Measurements from ENCODE around the gene STPG1. TPM values are rescaled to one million over a fixed set of nuclear protein-coding genes. Genes with fewer than 3 reads are reported as not detected.

STPG1 gene
- total RNA-seq, 2 donors from 2014 or later = 13.0 to 17.8 TPM

DNA sequence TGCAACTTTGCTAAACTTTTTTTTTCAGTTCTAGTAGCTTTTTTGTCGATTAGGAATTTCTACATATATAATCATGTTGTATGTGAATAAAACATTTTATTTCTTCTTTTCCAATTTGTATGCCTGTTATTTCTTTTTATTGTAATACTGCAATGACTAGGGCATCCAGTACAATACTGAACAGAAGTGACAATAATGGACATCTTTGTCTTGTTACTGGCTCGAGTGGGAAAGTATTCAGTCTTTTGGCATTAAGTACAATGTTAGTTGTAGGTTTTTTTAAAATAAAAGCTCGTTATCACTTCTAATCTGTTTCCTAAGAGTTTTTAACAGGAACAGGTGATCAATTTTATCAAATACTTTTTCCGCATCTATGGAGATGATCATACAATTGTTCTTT is 9.8 kb downstream of the STPG1 start:
- H3K9me3 Mint-ChIP-seq = no peaks in the 10 kb centered on the region
- H3K4me1 Mint-ChIP-seq (ENCODE audit: low read depth) = peaks cover 13% of the 10 kb centered on the region
- H3K36me3 Mint-ChIP-seq (ENCODE audit: insufficient read depth in 2 of 2) = peaks cover 0 to 2% of the 10 kb centered on the region in 2 donors
- H3K27ac Mint-ChIP-seq = no peak overlapping the region
- no peaks in the 10 kb centered on the region for H3K27me3 Mint-ChIP-seq (ENCODE audit: low read depth)
- ATAC-seq (replicated peaks in 1 of 2) (no peak), DNase-seq (no peak)
- H3K4me3 Mint-ChIP-seq = no peak overlapping the region

GRCh38 chr1:24400065-24400464 is 13.5 kb downstream of the STPG1 start:
- peaks cover 13% of the 10 kb centered on the region for H3K4me1 Mint-ChIP-seq (ENCODE audit: low read depth)
- H3K27me3 Mint-ChIP-seq (ENCODE audit: low read depth) = no peaks in the 10 kb centered on the region
- peak overlapping the region; percentile 23 for H3K27ac Mint-ChIP-seq
- no peak overlapping the region for H3K4me3 Mint-ChIP-seq
- DNase-seq = no peak
- peaks cover 0 to 2% of the 10 kb centered on the region in 2 donors for H3K36me3 Mint-ChIP-seq (ENCODE audit: insufficient read depth in 2 of 2)
- no peak for ATAC-seq (replicated peaks in 1 of 2)
- H3K9me3 Mint-ChIP-seq = no peaks in the 10 kb centered on the region

GRCh38 chr1:24393892-24394291 is 19.7 kb downstream of the STPG1 start:
- Mint-ChIP-seq H3K4me1 (ENCODE audit: low read depth) (peaks cover 47% of the 10 kb centered on the region), H3K36me3 (ENCODE audit: insufficient read depth in 2 of 2) (peaks cover 0 to 9% of the 10 kb centered on the region in 2 donors), H3K27ac (no peak overlapping the region), H3K4me3 (no peak overlapping the region), H3K27me3 (ENCODE audit: low read depth) (no peaks in the 10 kb centered on the region), H3K9me3 (no peaks in the 10 kb centered on the region)
- DNase-seq (no peak), ATAC-seq (replicated peaks in 1 of 2) (no peak)

GRCh38 chr1:24392982-24393650 is 20.5 kb downstream of the STPG1 start:
- H3K9me3 Mint-ChIP-seq = no peaks in the 10 kb centered on the region
- peak in 1 of 2 donors; percentile 5 for DNase-seq
- no peaks in the 10 kb centered on the region for H3K27me3 Mint-ChIP-seq (ENCODE audit: low read depth)
- peaks cover 0 to 9% of the 10 kb centered on the region in 2 donors for H3K36me3 Mint-ChIP-seq (ENCODE audit: insufficient read depth in 2 of 2)
- no peak for ATAC-seq (replicated peaks in 1 of 2)
- peaks cover 47% of the 10 kb centered on the region for H3K4me1 Mint-ChIP-seq (ENCODE audit: low read depth)
- peak overlapping the region in 1 of 2 donors; percentile 97 for H3K4me3 Mint-ChIP-seq
- H3K27ac Mint-ChIP-seq = peak overlapping the region; percentile 98

DNA sequence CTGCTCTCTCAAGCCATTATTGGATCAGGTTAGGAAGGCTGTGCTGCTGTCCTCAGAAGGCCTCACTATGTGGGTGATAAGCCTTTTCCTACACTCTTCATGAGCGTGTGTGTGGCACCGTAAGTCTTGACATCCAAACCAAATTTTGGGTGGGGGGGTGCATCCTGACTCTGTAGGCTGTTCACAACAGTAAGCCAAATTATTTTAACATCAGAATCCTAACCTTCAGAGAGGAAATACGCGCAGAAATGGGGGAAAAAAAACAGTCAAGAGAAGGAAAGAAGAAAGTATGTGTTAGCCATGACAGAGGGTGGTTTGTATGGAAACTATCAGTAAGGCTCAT is 21.0 kb downstream of the STPG1 start:
- Mint-ChIP-seq H3K4me1 (ENCODE audit: low read depth) (peaks cover 47% of the 10 kb centered on the region), H3K36me3 (ENCODE audit: insufficient read depth in 2 of 2) (peaks cover 0 to 9% of the 10 kb centered on the region in 2 donors), H3K4me3 (peak overlapping the region; percentile 77 to 97), H3K27me3 (ENCODE audit: low read depth) (no peaks in the 10 kb centered on the region), H3K9me3 (no peaks in the 10 kb centered on the region), H3K27ac (peak overlapping the region; percentile 98)
- DNase-seq (no peak), ATAC-seq (replicated peaks in 1 of 2) (no peak)

DNA sequence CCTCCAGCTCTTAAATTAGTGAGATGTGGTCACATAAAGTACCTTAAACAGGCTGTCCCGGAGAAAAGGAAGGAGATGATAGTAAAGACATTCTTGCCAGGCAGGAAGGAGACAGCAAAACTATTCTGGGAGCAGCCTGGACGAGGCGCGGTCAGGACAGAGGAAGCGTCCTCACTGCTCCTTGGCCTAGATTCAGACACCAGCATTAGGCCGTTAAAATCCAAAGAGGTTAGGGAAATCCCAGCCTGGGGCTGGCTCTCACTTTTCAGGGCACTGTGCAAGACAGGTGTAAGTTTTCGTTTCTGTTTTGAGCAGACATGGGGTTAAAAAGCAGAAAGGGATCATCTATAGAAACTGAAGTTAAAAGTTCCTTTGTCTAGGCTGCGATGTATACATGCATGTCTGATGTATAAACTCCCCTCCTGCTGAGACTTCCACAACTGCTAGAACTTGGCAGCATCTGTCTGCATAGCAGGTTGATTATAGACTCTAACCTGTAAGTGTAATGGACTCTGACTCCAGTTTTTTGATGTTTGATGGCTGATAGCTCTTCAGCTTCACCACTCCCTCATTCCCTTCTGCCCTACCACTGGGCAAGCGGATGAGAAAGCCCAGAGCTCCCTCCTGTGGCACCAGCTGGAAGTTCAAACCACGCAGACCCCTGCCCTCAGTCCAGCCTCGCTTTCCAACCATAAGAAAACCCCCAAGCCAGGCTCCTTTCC is 21.5 kb downstream of the STPG1 start:
- no peaks in the 10 kb centered on the region for H3K27me3 Mint-ChIP-seq (ENCODE audit: low read depth)

DNA sequence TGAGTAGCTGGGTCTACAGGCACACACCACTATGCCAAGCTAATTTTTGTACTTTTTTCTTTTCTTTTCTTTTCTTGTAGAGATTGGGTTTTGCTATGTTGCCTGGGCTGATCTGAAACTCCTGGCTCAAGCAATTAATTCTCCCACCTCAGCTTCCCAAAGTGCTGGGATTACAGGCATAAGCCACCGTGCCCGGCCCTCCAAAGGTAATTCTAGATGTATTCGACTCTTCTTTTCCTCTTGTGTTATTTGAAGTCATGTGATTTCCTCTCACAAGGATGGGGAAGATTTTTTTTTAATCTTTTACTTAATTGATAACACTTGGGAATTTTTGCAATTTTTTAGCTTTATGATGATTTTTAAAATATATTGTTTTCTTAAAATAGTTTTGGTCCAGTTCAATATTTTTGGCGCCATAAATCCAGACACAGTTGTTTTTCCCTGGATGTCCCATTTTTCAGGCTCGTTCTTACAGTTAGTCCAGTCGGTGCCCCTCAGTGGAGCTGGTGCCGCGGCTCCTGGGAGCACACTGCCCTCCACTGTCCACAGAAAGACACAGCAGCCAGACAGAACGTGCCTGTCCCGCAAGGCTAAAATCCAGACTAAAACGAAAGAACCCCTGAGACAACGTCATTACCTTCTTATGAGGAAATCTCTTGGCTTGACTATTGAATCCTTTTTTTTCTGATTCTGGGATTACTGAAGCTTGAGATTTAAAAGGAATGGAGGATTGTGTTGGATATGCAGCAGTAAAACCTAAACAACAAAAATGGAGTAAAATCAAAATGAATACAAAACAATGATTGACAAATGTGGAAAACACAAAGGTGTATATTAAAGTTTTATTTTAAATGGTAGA is 22.4 kb downstream of the STPG1 start:
- DNase-seq = peak; percentile 76 to 77
- peak; percentile 68 to 78 for ATAC-seq (replicated peaks in 1 of 2)
- Mint-ChIP-seq H3K27ac (peak overlapping the region; percentile 98), H3K4me3 (peak overlapping the region; percentile 77 to 97), H3K36me3 (ENCODE audit: insufficient read depth in 2 of 2) (peaks cover 0 to 16% of the 10 kb centered on the region in 2 donors), H3K4me1 (ENCODE audit: low read depth) (peaks cover 56% of the 10 kb centered on the region), H3K9me3 (no peaks in the 10 kb centered on the region), H3K27me3 (ENCODE audit: low read depth) (no peaks in the 10 kb centered on the region)

More for the DNA sequence above, 21.5 kb downstream of the STPG1 start:
- peak overlapping the region; percentile 77 to 97 for H3K4me3 Mint-ChIP-seq
- DNase-seq (peak; percentile 75 to 76), ATAC-seq (replicated peaks in 1 of 2) (peak; percentile 80 to 86)
- H3K4me1 Mint-ChIP-seq (ENCODE audit: low read depth) = peaks cover 47% of the 10 kb centered on the region
- no peaks in the 10 kb centered on the region for H3K9me3 Mint-ChIP-seq
- peak overlapping the region; percentile 98 for H3K27ac Mint-ChIP-seq
- peaks cover 0 to 9% of the 10 kb centered on the region in 2 donors for H3K36me3 Mint-ChIP-seq (ENCODE audit: insufficient read depth in 2 of 2)

GRCh38 chr1:24389231-24389678 is 24.3 kb downstream of the STPG1 start:
- no peak for DNase-seq
- H3K27ac Mint-ChIP-seq = no peak overlapping the region
- H3K27me3 Mint-ChIP-seq (ENCODE audit: low read depth) = no peaks in the 10 kb centered on the region
- no peak for ATAC-seq (replicated peaks in 1 of 2)
- H3K4me3 Mint-ChIP-seq = no peak overlapping the region
- peaks cover 0 to 16% of the 10 kb centered on the region in 2 donors for H3K36me3 Mint-ChIP-seq (ENCODE audit: insufficient read depth in 2 of 2)
- no peaks in the 10 kb centered on the region for H3K9me3 Mint-ChIP-seq
- peaks cover 69% of the 10 kb centered on the region for H3K4me1 Mint-ChIP-seq (ENCODE audit: low read depth)

- no peak overlapping the region for H3K4me3 Mint-ChIP-seq
Observed at GRCh38 chr1:24388331-24388885, 25.2 kb downstream of the STPG1 start.

DNA sequence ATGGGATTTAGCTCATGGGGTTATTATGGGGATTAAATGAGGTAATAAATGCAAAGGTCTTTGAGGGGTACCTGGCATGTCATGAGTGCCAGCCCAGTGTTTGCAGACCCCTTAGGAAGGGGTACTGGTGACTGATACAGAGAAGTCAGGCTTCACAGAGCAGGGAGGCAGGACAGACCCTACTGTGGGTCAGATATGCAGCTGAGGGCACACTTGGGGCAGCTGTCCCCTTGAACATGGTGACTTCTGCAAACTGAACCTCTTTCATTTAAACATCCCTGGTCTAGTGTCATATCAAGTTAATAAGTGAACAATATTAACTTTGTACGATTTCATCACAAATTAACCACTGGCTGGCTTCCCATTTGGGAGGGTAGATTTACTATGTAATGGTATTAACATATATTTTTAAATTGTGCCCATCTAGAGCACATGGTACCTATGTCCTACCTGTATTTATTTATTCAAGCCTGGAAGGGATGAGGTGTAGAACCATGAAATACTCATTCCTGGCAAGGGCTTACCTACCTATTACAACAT is 25.9 kb downstream of the STPG1 start:
- H3K27ac Mint-ChIP-seq = no peak overlapping the region
- H3K4me1 Mint-ChIP-seq (ENCODE audit: low read depth) = peaks cover 62% of the 10 kb centered on the region
- H3K9me3 Mint-ChIP-seq = no peaks in the 10 kb centered on the region
- DNase-seq (no peak), ATAC-seq (replicated peaks in 1 of 2) (no peak)
- H3K27me3 Mint-ChIP-seq (ENCODE audit: low read depth) = no peaks in the 10 kb centered on the region
- H3K4me3 Mint-ChIP-seq = no peak overlapping the region
- H3K36me3 Mint-ChIP-seq (ENCODE audit: insufficient read depth in 2 of 2) = peaks cover 1 to 16% of the 10 kb centered on the region in 2 donors

More at GRCh38 chr1:24388331-24388885, 25.2 kb downstream of the STPG1 start:
- peaks cover 1 to 16% of the 10 kb centered on the region in 2 donors for H3K36me3 Mint-ChIP-seq (ENCODE audit: insufficient read depth in 2 of 2)
- DNase-seq = no peak
- H3K9me3 Mint-ChIP-seq = no peaks in the 10 kb centered on the region
- H3K27me3 Mint-ChIP-seq (ENCODE audit: low read depth) = no peaks in the 10 kb centered on the region
- H3K4me1 Mint-ChIP-seq (ENCODE audit: low read depth) = peaks cover 69% of the 10 kb centered on the region
- no peak overlapping the region for H3K27ac Mint-ChIP-seq
- ATAC-seq (replicated peaks in 1 of 2) = no peak

GRCh38 chr1:24386931-24387330 is 26.7 kb downstream of the STPG1 start:
- ATAC-seq (replicated peaks in 1 of 2) = no peak

GRCh38 chr1:24386241-24386640 is 27.3 kb downstream of the STPG1 start:
- Mint-ChIP-seq H3K4me3 (no peak overlapping the region), H3K27ac (no peak overlapping the region), H3K27me3 (ENCODE audit: low read depth) (no peaks in the 10 kb centered on the region), H3K4me1 (ENCODE audit: low read depth) (peaks cover 47% of the 10 kb centered on the region), H3K36me3 (ENCODE audit: insufficient read depth in 2 of 2) (peaks cover 1 to 13% of the 10 kb centered on the region in 2 donors), H3K9me3 (no peaks in the 10 kb centered on the region)
- no peak for DNase-seq
- no peak for ATAC-seq (replicated peaks in 1 of 2)

More at GRCh38 chr1:24386931-24387330, 26.7 kb downstream of the STPG1 start:
- no peak overlapping the region for H3K4me3 Mint-ChIP-seq
- H3K36me3 Mint-ChIP-seq (ENCODE audit: insufficient read depth in 2 of 2) = peaks cover 1 to 16% of the 10 kb centered on the region in 2 donors
- H3K27ac Mint-ChIP-seq = no peak overlapping the region
- peaks cover 54% of the 10 kb centered on the region for H3K4me1 Mint-ChIP-seq (ENCODE audit: low read depth)
- no peak for DNase-seq
- no peaks in the 10 kb centered on the region for H3K9me3 Mint-ChIP-seq
- no peaks in the 10 kb centered on the region for H3K27me3 Mint-ChIP-seq (ENCODE audit: low read depth)
